AG09319 (cell line): ENCODE measurements around the gene ZFP91.

Source experiments
- DNase-seq: peaks from one replicate; pipeline ENCODE4 v3.0.0-alpha.2; 2010; ENCODE audit warnings: low read depth; ENCODE audit errors: extremely low read depth
- TF ChIP-seq, protein P1 (sequence below): IDR thresholded peaks from 2 replicates; pipeline ENCODE4 v1.5.1; 2011; ENCODE audit warnings: low read depth, mild to moderate bottlenecking, inconsistent platforms, low read length, moderate library complexity

The ZFP91 gene

DNA sequence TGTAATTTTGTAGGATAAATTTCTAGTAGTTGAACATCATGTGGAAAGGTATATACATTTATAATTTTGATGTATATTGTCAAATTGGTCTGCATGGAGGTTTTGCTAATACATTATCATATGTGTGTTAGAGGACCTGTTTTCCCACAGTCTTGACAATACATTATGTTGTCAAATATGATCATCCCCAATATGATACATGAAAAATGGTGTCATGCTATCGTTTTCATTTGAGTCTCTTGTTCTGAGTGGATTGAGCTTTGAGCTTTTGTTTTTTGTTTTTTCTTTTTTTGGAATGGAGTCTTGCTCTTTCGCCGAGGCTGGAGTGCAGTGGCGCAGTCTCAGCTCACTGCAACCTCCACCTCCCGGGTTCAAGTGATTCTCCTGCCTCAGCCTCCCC is 29.5 kb downstream of the ZFP91 start:
- no peak for DNase-seq
- TF ChIP-seq, protein P1, sequence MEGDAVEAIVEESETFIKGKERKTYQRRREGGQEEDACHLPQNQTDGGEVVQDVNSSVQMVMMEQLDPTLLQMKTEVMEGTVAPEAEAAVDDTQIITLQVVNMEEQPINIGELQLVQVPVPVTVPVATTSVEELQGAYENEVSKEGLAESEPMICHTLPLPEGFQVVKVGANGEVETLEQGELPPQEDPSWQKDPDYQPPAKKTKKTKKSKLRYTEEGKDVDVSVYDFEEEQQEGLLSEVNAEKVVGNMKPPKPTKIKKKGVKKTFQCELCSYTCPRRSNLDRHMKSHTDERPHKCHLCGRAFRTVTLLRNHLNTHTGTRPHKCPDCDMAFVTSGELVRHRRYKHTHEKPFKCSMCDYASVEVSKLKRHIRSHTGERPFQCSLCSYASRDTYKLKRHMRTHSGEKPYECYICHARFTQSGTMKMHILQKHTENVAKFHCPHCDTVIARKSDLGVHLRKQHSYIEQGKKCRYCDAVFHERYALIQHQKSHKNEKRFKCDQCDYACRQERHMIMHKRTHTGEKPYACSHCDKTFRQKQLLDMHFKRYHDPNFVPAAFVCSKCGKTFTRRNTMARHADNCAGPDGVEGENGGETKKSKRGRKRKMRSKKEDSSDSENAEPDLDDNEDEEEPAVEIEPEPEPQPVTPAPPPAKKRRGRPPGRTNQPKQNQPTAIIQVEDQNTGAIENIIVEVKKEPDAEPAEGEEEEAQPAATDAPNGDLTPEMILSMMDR, result no peak

DNA sequence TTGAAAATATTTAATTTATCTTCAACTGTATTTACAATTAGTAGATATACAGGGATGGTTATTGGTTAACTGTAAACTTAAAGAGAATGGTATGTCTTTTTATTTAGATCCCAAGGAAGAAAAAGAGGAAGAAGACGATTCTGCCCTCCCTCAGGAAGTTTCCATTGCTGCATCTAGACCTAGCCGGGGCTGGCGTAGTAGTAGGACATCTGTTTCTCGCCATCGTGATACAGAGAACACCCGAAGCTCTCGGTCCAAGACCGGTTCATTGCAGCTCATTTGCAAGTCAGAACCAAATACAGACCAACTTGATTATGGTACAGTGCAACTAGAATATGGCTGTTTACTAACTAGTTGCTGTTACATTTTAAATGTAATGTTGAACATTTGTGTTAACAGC is 30.9 kb downstream of the ZFP91 start:
- DNase-seq, result no peak
- TF ChIP-seq, protein P1, result no peak

DNA sequence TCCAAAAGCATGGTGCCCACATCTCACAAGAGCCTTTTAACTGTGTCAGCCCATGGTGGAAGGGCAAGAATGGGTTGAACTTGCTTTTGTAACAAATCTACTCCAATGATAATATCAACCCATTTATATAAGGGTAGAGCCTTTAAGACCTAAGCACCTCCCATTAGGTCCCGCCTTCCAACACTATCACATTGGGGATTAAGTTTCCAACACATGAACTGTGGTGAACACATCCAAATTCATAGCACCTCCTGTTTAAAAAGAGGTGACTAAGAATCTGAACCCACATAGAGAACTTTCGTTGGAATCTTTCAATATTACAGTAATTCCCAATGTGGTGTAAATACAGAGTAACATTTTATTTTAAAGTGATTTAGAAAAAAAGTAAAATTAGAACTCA is 34.4 kb downstream of the ZFP91 start:
- TF ChIP-seq, protein P1, result no peak
- DNase-seq, result no peak

DNA sequence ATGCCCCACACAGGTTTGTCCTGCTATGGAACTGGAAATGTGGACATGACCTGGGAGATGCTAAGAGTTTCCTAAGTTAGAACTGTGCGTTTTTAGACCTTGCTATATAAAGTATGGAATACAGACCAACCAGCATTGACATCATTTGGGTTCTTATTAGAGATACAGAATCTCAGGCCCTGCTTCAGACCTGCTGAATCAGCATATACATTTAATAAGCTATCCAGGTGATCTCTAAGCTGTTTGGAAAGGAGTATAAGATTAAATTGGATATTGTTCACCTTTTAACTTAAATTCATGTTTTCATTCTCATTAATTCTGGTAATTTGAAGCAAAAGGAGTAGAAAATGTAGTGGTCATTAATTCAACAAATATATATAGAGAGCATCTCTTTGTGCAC is 36.7 kb downstream of the ZFP91 start:
- DNase-seq, result no peak

DNA sequence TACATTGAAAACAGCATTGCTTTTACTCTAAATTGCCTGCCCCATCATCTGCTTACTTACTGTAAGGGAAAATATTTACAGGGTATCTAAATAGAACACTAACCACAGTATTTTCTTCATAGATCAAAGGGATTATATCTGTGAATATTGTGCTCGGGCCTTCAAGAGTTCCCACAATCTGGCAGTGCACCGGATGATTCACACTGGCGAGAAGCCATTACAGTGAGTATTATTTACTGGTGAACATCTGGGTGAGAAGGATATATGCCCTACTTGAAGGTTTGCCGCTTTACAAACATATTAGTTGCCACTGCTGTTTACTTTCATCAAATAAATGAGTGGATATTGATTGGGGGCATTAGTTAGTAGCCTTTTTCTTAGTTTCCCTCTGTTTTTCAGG is 37.7 kb downstream of the ZFP91 start:
- DNase-seq, result peak; percentile 67

More for the DNA sequence above, 36.7 kb downstream of the ZFP91 start:
- TF ChIP-seq, protein P1, result no peak

DNA sequence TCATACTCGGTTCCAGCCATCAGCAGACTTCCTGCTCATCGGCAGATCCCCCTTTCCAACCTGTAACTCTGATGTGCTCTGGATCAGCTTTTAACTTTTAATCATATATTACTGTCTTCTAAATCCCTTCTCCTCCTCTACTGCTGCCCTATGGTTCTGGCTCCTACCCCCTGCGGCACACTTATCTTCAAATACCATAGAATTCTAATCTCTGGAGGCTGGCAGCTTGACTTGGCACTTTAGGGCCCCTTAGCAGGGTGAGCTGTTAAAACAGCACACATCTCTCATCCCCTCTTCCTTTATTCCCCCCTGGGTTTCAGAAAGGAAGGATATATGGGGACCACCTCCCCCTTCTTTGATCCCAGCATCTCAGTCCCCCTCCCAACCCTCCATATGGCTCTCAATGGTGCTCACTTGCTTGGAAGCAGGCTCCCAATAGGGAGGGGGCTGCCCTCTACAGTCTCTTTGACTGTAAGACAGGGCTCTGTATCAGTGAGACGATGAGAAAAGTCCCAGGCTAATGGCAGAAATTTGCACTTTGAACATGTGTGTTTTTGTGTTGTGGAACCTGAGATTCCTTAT is 39.2 kb downstream of the ZFP91 start:
- TF ChIP-seq, protein P1, result no peak
- no peak for DNase-seq

More for the DNA sequence above, 37.7 kb downstream of the ZFP91 start:
- TF ChIP-seq, protein P1, result no peak

DNA sequence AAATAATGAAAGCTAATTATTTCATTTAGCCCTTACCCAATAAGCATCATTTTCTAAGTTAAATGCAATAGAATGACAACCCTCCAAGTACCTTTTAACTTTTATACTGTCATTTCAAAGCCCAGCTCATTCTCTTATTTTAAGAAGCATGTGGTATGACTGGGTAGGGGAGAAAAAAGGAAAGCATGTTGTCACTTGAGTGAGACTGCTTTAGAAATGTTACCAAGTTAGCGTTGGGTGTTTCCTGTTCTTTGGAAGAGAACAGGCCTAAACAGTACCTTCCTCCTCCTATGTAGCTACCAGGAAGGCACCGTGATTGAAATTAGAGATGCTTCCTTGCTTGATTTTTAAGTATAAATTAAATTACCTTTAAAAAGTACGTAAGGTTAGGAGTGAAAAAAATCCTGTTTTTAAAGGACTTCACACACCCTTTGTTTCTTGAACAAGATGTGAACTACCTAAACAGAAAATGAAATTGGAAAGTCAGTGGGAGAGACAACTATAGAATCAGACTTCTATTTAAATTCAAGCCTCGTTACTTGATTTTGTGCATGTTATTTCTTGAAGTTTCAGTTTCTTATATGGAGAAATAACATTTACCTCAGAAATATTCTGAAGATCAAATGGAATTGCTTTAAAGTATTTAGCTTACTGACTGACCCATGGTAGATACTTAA is 42.9 kb downstream of the ZFP91 start:
- TF ChIP-seq, protein P1, result no peak

More for the DNA sequence above, 42.9 kb downstream of the ZFP91 start:
- no peak for DNase-seq
